Tongue (tissue), 2 donors: Measurements from ENCODE around the gene HTR6. TPM values are rescaled to one million over a fixed set of nuclear protein-coding genes. Genes with fewer than 3 reads are reported as not detected.

ENCODE experiments used
- DNase-seq: peaks from one replicate; pipeline ENCODE4 v3.0.0-alpha.2; 2015
- total RNA-seq: library from RNA; depleted of rRNA; stranded (reverse); fragments of >200 nt; gene quantifications from one replicate; pipeline ENCODE4 v1.2.3, GENCODE V29; 2014

The HTR6 gene
- total RNA-seq, 1 donor from 2014 or later: not detected

DNA sequence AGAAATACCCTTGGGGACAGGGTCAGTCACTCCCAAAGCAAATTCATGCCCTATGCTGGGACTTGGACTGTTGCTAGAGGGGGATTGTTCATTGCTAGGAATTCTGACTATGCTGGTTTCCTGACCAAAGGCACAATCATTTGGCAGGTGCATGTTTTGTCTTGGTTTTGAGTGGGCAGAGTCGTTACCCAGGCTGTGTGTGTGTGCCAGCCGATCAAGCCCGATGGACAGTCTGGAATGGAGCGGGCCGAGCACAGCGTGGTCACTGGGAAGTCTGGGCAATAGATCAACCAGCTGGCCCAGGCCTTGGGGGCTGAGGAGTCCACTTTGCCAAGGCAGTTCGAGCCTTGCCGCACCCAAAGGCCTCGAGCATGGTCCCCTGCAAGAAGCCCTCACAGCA, 60.9 kb downstream of the HTR6 start:
- DNase-seq: no peak

DNA sequence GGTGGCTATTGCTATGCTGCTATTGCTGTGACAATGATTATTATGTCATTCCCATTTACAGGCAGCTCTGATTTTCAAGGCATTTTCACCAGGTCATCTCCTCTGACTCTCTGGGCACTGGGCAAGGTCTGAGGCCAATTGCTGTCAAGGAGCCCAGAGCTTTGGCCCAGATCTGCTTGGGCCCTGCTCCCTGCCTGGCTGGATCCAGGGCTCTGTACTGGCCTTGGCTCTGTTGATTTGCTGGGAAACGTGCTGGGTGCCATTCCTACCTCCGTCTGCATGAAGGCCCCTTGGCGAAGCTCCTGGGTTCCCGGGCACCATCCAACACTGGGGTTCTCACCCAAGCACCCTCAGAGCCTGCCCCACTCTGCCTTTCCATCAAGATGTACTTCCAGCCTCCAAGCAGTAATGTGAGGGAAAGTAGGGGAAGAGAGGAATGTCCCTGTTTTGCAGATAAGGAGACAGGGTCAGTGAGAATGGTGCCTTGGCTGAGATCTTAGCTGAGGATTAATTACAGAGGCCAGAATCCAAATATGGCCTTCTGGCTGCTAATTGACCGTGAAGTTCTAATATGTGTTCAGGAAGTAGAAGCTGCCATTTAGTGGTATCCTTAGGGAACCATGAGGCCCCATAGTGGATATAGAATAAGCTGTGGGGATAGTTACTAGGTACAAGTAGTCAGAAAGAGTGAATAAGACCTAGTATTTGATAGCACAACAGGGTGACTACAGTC, 63.9 kb downstream of the HTR6 start:
- no peak for DNase-seq

DNA sequence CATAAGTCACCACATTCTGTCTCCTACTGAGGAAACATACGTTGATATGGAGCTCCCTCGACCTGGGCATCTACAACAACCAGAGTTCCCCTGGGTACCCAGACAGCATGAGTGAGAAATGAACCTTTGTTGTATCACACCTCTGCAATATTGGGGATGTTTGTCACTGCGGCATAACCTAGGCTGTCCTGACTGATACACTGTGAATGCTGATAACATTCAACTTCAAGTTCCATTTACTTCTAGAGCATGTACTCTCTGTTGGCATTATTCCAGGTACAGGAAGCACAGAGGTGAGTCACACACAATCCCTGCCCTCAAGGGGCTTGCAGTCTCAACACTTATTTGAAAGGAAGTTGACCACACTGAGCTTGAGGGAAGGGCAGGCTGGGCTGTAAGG, 65.6 kb downstream of the HTR6 start:
- DNase-seq: no peak

Other genes with a start within 250 kb of the HTR6 start
- gene CAPZB, start 179.3 kb upstream of the HTR6 start, total RNA-seq: 140 TPM
- gene NBL1, start 20.6 kb upstream of the HTR6 start, total RNA-seq: 29.5 TPM
- 5.8 TPM for gene TMCO4, start 135.0 kb downstream of the HTR6 start, total RNA-seq
- not detected for gene RNF186, start 150.4 kb downstream of the HTR6 start, total RNA-seq
- gene OTUD3, start 217.5 kb downstream of the HTR6 start, total RNA-seq: 6.8 TPM